GM12878 (cell line): ENCODE measurements around the gene SH3D19. TPM values are rescaled to one million over a fixed set of nuclear protein-coding genes. Genes with fewer than 3 reads are reported as not detected.

Experiments used
- BACH1 ChIP-seq: fragments of 450-650 bp; IDR thresholded peaks from 2 replicates; pipeline ENCODE4 v1.6.1; 2017; ENCODE audit warnings: mild to moderate bottlenecking, borderline replicate concordance
- BRCA1 ChIP-seq: IDR thresholded peaks from 2 replicates; pipeline ENCODE4 v1.6.1; 2011; ENCODE audit warnings: low read depth, low read length, improper control_type of control experiment
- ESRRA ChIP-seq: IDR thresholded peaks from 2 replicates; pipeline ENCODE4 v1.6.1; 2012; ENCODE audit warnings: mild to moderate bottlenecking, low read length, improper control_type of control experiment
- HDAC6 ChIP-seq: fragments of 200-600 bp; sonication (generic); IDR thresholded peaks from one replicate; pipeline ENCODE4 v1.8.0; 2017; ENCODE audit warnings: antibody characterized with exemption; ENCODE audit not compliant: unreplicated experiment
- IKZF2 ChIP-seq, 2 experiments: fragments of 450-650 bp; IDR thresholded peaks; 2 replicates each; pipeline ENCODE4 v1.6.1; 2017; ENCODE audit warnings: mild to moderate bottlenecking in 2 of 2, moderate library complexity in 2 of 2
- IRF4 ChIP-seq: IDR thresholded peaks from 2 replicates; pipeline ENCODE4 v1.6.1; 2011; ENCODE audit warnings: low read depth, low read length
- MEF2B ChIP-seq: fragments of 450-650 bp; IDR thresholded peaks from 2 replicates; pipeline ENCODE4 v1.6.1; 2018; ENCODE audit warnings: mild to moderate bottlenecking, moderate library complexity; ENCODE audit not compliant: partially characterized antibody, poor library complexity, severe bottlenecking
- MTA3 ChIP-seq: IDR thresholded peaks from 2 replicates; pipeline ENCODE4 v1.6.1; 2012; ENCODE audit warnings: low read length, inconsistent platforms, borderline replicate concordance
- MXI1 ChIP-seq: fragments of 150-350 bp; IDR thresholded peaks from 2 replicates; pipeline ENCODE4 v1.6.1; 2011; ENCODE audit warnings: low read depth, mild to moderate bottlenecking, inconsistent platforms, low read length, improper control_type of control experiment
- NBN ChIP-seq: fragments of 450-650 bp; IDR thresholded peaks from 2 replicates; pipeline ENCODE4 v1.6.1; 2016
- PAX8 ChIP-seq: fragments of 450-650 bp; IDR thresholded peaks from 2 replicates; pipeline ENCODE4 v1.6.1; 2017; ENCODE audit warnings: mild to moderate bottlenecking, moderate library complexity
- POLR2AphosphoS2 ChIP-seq: IDR thresholded peaks from 2 replicates; pipeline ENCODE4 v1.6.1; 2011; ENCODE audit warnings: low read depth, mild to moderate bottlenecking, low read length, improper control_type of control experiment, moderate library complexity
- POLR2AphosphoS5 ChIP-seq: IDR thresholded peaks from 2 replicates; pipeline ENCODE4 v1.6.1; 2011; ENCODE audit warnings: mild to moderate bottlenecking, low read length, inconsistent platforms
- POU2F2 ChIP-seq: IDR thresholded peaks from 3 replicates; pipeline ENCODE4 v1.6.1; 2011; ENCODE audit warnings: low read depth, mild to moderate bottlenecking, low read length, borderline replicate concordance
- RB1 ChIP-seq: fragments of 450-650 bp; formaldehyde crosslinking; IDR thresholded peaks from 2 replicates; pipeline ENCODE4 v1.6.1; 2017; ENCODE audit warnings: mild to moderate bottlenecking, borderline replicate concordance
- SMAD1 ChIP-seq: fragments of 450-650 bp; IDR thresholded peaks from 2 replicates; pipeline ENCODE4 v1.6.1; 2018; ENCODE audit warnings: mild to moderate bottlenecking, low read depth; ENCODE audit not compliant: partially characterized antibody
- SMAD5 ChIP-seq: IDR thresholded peaks from 2 replicates; pipeline ENCODE4 v1.6.1; 2016; ENCODE audit warnings: antibody characterized with exemption, low read depth
- SMC3 ChIP-seq: IDR thresholded peaks from 2 replicates; pipeline ENCODE4 v1.6.1; 2011; ENCODE audit warnings: low read length, improper control_type of control experiment, borderline replicate concordance
- SUZ12 ChIP-seq: fragments of 200-600 bp; sonication (generic); IDR thresholded peaks from one replicate; pipeline ENCODE4 v1.6.1; 2018; ENCODE audit warnings: antibody characterized with exemption, mild to moderate bottlenecking; ENCODE audit not compliant: unreplicated experiment
- TAF1 ChIP-seq: IDR thresholded peaks from 2 replicates; pipeline ENCODE4 v1.6.1; 2011; ENCODE audit warnings: mild to moderate bottlenecking, low read depth, low read length, borderline replicate concordance
- YY1 ChIP-seq: IDR thresholded peaks from 2 replicates; pipeline ENCODE4 v1.6.1; 2011; ENCODE audit warnings: low read depth, mild to moderate bottlenecking, low read length
- ZZZ3 ChIP-seq: IDR thresholded peaks from 2 replicates; pipeline ENCODE4 v1.6.1; 2011; ENCODE audit warnings: low read depth; ENCODE audit not compliant: control insufficient read depth, insufficient read length
- polyA plus RNA-seq, 11 experiments: library from polyadenylated mRNA; depleted of rRNA in 4 of 11; unstranded in 6 of 11; stranded (reverse) in 5 of 11; fragments of >200 nt; fragmentation: Nextera tagmentation in 4 of 11; fragmentation: Illumina TruSeq in 1 of 11; extraction: Ambion mirVana in 4 of 11; extraction: Trizol in 1 of 11; gene quantifications; 1 replicate in 1 of 11; 2 replicates in 10 of 11; pipeline versions ENCODE4 v1.2.1 to v1.2.3, GENCODE V29; 2011 to 2016; ENCODE audit warnings: inconsistent platforms in 2 of 11, missing spikeins in 2 of 11, low read depth in 1 of 11
- total RNA-seq, 4 experiments: library from RNA; depleted of rRNA in 3 of 4; stranded (reverse); fragments of >200 nt in 3 of 4; fragmentation: Illumina TruSeq in 1 of 4; extraction: Trizol in 1 of 4; gene quantifications; 2 replicates each; pipeline versions ENCODE4 v1.2.1 to v1.2.3, GENCODE V29; 2013 to 2021
- TF ChIP-seq, protein P1 (sequence below): fragments of 450-650 bp; IDR thresholded peaks from 2 replicates; pipeline ENCODE4 v1.6.1; 2016; ENCODE audit warnings: mild to moderate bottlenecking
- TF ChIP-seq, protein P2 (sequence below): IDR thresholded peaks from 2 replicates; pipeline ENCODE4 v1.6.1; 2012; ENCODE audit warnings: improper control_type of control experiment, low read depth, low read length; ENCODE audit not compliant: insufficient replicate concordance
- TF ChIP-seq, protein P3 (sequence below): IDR thresholded peaks from 2 replicates; pipeline ENCODE4 v1.6.1; 2011; ENCODE audit warnings: low read depth, low read length, improper control_type of control experiment, borderline replicate concordance

The SH3D19 gene
- total and polyA plus RNA-seq, 10 of the 15 experiments (the other 5 are each of a cell fraction or from before 2014, with no cell fraction given), result 0.03 to 6.9 (median 0.33) TPM; not detected in 3

DNA sequence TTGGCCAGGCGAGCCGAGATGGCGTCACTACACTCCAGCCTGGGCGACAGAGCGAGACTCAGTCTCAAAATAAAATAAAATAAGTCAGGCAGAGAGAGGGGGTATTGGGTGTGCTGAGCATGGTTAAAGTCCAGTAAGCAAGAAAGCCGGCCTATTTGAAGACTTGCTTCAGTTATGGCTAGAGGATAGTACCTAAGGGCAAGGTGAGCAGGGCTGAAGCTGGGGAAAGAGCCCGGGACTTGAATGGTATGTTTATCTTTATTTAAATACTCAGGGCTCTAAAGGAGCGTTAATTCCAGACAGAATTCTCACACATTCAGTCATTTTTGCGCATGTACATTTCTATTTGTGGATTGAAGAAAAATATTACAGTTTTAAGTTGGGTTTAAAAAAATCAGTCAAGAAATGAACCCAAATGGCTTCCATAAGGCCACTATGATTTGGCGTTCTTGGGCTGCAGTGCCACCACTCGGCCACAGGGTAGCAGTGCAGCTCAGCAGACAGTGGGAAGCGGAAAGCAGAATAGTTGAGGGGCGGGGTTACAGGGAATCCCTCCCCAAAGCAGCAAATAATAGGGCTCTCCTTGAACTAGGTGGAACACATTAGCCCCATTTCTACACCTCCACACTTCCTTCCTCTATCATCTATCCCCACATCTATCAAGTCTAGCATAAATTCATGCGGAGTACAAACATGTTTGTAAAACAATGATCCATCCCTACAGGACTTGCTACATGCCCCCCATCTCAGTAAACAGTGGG, 37.2 kb upstream of the SH3D19 start (continued):
- TF ChIP-seq HDAC6 (no peak), PAX8 (no peak), SMAD1 (no peak), NBN (no peak), BACH1 (no peak), ESRRA (no peak), POLR2AphosphoS2 (no peak), POU2F2 (no peak), YY1 (peak; percentile 85), TAF1 (no peak), SMC3 (peak; percentile 96), SUZ12 (no peak), MXI1 (no peak), MTA3 (no peak), MEF2B (no peak), IRF4 (no peak), RB1 (0 out of 2 replicates have a peak, but pooled peaks have one; percentile 32), IKZF2 (IDR thresholded peaks at IDR 0.05) (no peak), ZZZ3 (no peak), SMAD5 (no peak), POLR2AphosphoS5 (no peak), BRCA1 (no peak)
- TF ChIP-seq, protein P1, sequence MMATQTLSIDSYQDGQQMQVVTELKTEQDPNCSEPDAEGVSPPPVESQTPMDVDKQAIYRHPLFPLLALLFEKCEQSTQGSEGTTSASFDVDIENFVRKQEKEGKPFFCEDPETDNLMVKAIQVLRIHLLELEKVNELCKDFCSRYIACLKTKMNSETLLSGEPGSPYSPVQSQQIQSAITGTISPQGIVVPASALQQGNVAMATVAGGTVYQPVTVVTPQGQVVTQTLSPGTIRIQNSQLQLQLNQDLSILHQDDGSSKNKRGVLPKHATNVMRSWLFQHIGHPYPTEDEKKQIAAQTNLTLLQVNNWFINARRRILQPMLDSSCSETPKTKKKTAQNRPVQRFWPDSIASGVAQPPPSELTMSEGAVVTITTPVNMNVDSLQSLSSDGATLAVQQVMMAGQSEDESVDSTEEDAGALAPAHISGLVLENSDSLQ, result no peak
- TF ChIP-seq, protein P2, sequence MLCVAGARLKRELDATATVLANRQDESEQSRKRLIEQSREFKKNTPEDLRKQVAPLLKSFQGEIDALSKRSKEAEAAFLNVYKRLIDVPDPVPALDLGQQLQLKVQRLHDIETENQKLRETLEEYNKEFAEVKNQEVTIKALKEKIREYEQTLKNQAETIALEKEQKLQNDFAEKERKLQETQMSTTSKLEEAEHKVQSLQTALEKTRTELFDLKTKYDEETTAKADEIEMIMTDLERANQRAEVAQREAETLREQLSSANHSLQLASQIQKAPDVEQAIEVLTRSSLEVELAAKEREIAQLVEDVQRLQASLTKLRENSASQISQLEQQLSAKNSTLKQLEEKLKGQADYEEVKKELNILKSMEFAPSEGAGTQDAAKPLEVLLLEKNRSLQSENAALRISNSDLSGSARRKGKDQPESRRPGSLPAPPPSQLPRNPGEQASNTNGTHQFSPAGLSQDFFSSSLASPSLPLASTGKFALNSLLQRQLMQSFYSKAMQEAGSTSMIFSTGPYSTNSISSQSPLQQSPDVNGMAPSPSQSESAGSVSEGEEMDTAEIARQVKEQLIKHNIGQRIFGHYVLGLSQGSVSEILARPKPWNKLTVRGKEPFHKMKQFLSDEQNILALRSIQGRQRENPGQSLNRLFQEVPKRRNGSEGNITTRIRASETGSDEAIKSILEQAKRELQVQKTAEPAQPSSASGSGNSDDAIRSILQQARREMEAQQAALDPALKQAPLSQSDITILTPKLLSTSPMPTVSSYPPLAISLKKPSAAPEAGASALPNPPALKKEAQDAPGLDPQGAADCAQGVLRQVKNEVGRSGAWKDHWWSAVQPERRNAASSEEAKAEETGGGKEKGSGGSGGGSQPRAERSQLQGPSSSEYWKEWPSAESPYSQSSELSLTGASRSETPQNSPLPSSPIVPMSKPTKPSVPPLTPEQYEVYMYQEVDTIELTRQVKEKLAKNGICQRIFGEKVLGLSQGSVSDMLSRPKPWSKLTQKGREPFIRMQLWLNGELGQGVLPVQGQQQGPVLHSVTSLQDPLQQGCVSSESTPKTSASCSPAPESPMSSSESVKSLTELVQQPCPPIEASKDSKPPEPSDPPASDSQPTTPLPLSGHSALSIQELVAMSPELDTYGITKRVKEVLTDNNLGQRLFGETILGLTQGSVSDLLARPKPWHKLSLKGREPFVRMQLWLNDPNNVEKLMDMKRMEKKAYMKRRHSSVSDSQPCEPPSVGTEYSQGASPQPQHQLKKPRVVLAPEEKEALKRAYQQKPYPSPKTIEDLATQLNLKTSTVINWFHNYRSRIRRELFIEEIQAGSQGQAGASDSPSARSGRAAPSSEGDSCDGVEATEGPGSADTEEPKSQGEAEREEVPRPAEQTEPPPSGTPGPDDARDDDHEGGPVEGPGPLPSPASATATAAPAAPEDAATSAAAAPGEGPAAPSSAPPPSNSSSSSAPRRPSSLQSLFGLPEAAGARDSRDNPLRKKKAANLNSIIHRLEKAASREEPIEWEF, result no peak
- TF ChIP-seq, protein P3, sequence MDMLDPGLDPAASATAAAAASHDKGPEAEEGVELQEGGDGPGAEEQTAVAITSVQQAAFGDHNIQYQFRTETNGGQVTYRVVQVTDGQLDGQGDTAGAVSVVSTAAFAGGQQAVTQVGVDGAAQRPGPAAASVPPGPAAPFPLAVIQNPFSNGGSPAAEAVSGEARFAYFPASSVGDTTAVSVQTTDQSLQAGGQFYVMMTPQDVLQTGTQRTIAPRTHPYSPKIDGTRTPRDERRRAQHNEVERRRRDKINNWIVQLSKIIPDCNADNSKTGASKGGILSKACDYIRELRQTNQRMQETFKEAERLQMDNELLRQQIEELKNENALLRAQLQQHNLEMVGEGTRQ, result no peak
